Loucy (cell line): ENCODE data around the gene TIAM1.

Source experiments
- EZH2phosphoT487 ChIP-seq: fragments of 200-600 bp; IDR thresholded peaks from 2 replicates; pipeline ENCODE4 v1.6.1; 2018; ENCODE audit warnings: antibody characterized with exemption, mild to moderate bottlenecking, moderate library complexity, borderline replicate concordance
- TF ChIP-seq, protein P1 (sequence below): fragments of 200-600 bp; sonication (generic); conservative IDR thresholded peaks from 2 replicates; pipeline ENCODE4 v1.5.1; 2014; ENCODE audit warnings: mild to moderate bottlenecking, antibody characterized with exemption, low read length

DNA sequence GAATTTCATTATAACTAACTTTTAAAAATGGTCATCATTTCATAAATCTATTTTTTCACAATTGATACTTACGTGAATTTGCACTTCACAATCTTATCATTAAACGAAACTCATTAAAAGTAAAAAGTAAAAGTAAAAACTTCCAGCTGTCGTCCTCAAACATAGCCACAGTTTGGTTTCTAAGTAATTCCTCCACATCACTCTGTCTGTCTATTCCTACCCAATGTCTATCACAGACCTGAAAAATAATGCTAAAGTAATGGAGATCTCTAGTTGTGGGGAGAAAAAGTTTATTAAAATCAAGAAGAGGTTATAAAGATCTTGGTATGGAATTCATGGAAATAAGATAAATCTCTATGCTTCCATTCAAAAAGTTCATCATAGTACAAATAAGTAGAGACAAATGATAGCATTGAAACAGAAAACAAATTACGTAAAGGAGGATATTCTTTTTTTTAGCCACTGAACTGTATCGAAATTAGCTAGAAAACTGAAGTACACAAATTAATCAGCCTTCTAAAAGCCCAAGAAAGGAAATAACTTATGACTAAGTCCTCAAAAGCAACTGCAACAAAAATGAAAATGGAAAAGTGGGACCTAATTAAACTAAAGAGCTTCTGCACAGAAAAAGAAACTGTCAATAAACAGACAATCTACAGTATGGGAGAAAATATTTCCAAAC is 148.6 kb downstream of the TIAM1 start:
- TF ChIP-seq, protein P1, sequence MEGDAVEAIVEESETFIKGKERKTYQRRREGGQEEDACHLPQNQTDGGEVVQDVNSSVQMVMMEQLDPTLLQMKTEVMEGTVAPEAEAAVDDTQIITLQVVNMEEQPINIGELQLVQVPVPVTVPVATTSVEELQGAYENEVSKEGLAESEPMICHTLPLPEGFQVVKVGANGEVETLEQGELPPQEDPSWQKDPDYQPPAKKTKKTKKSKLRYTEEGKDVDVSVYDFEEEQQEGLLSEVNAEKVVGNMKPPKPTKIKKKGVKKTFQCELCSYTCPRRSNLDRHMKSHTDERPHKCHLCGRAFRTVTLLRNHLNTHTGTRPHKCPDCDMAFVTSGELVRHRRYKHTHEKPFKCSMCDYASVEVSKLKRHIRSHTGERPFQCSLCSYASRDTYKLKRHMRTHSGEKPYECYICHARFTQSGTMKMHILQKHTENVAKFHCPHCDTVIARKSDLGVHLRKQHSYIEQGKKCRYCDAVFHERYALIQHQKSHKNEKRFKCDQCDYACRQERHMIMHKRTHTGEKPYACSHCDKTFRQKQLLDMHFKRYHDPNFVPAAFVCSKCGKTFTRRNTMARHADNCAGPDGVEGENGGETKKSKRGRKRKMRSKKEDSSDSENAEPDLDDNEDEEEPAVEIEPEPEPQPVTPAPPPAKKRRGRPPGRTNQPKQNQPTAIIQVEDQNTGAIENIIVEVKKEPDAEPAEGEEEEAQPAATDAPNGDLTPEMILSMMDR, result no peak
- TF ChIP-seq EZH2phosphoT487, result no peak
